Body of pancreas (tissue), 4 donors: ENCODE measurements around the gene SYP.

Experiments
- CTCF ChIP-seq, 7 experiments: fragments of 450-650 bp in 4 of 7; fragments of 200-600 bp in 3 of 7; sonication (generic) in 3 of 7; IDR thresholded peaks; one replicate each; pipeline ENCODE4 v1.5.1; 2016 to 2019; ENCODE audit warnings: antibody characterized with exemption in 7 of 7
- POLR2A ChIP-seq, 3 donors: fragments of 450-650 bp; IDR thresholded peaks; one replicate each; pipeline ENCODE4 v1.6.1; 2016; ENCODE audit warnings: antibody characterized with exemption in 3 of 3, mild to moderate bottlenecking in 2 of 3

DNA sequence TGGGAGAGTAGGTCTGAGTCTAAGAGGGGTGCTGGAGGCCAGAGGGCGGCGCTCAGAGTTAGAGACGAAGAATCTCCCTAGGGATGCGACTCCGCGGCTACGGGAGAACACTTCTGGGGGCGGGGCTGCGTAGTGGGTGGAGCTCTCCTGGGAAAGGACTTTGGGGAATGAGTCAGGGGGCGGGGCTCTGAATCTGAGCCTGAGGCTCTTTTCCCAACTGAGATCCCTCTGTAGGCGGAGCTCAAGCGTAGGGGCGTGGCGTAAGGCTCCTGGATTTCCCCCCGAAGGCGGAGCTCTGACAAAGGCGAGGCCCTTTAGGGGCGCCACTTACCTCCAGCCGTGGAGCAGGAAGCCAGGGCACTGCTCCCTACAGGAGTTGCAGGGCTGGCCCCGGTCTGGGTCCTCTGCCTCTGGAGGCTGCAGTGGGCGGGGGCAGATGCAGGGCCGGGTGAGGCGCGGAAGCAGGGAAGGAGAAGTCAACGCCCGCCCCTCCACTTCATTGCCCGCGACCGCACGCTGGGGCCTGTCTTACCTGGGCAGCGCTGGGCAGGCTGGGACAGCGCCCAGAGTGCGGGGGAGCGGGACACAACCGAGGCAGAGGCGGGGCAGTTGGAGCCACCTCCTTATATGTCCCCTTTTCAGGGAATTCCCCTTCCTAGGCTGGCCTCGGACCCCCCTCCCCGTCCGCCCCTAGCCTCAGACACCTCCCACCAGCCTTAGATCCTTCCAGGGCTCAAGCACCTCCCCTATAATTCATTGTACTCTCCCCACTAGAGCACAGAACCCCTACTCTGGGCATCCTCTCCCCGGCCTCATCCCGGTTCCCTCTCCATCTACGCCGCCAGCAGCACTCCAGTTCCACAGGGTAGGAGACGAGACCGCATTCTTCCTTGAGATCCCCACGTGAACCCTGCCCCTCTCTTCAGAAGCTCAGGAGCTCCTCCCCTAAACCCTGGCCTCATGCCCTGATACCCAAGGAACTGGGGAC is 15.4 kb downstream of the SYP start:
- peak in 1 of 7 experiments; percentile 6 for TF ChIP-seq CTCF (IDR thresholded peaks at IDR 0.05)
- TF ChIP-seq POLR2A (IDR thresholded peaks at IDR 0.05): peak; percentile 54 to 83 (median 74)
